GM23338 (cell line): ENCODE data around the gene PSMB7. TPM values are rescaled to one million over a fixed set of nuclear protein-coding genes. Genes with fewer than 3 reads are reported as not detected.

ENCODE experiments used
- ATAC-seq: fragments of 200-7000 bp; cut with Tn5 transposase; 3 replicates; pipeline ENCODE4 v1.9.1; 2020
- DNase-seq: peaks from one replicate; pipeline ENCODE4 v3.0.0-alpha.2; 2015; ENCODE audit warnings: low spot score
- H2AFZ ChIP-seq: fragments of 200-600 bp; sonication (generic); 2 replicates; pipeline ENCODE4 v1.8.0; 2016; ENCODE audit warnings: antibody characterized with exemption, mild to moderate bottlenecking, moderate library complexity
- H3F3A ChIP-seq: fragments of 200-600 bp; sonication (generic); replicated peaks from 2 replicates; pipeline ENCODE4 v1.8.0; 2017; ENCODE audit warnings: antibody characterized with exemption, mixed run types, low read depth
- H3K27ac ChIP-seq: fragments of 200-600 bp; sonication (generic); 2 replicates; pipeline ENCODE4 v1.6.1; 2016; ENCODE audit warnings: low read depth
- H3K27me3 ChIP-seq: fragments of 200-600 bp; sonication (generic); 2 replicates; pipeline ENCODE4 v1.8.0; 2016; ENCODE audit warnings: mild to moderate bottlenecking, mixed run types, moderate library complexity; ENCODE audit not compliant: insufficient read depth
- H3K36me3 ChIP-seq: fragments of 200-600 bp; sonication (generic); 2 replicates; pipeline ENCODE4 v1.8.0; 2016; ENCODE audit warnings: mild to moderate bottlenecking; ENCODE audit not compliant: insufficient read depth
- H3K4me1 ChIP-seq: fragments of 200-600 bp; sonication (generic); 2 replicates; pipeline ENCODE4 v1.8.0; 2016; ENCODE audit warnings: mild to moderate bottlenecking, moderate library complexity; ENCODE audit not compliant: insufficient read depth
- H3K4me2 ChIP-seq: fragments of 200-600 bp; sonication (generic); 2 replicates; pipeline ENCODE4 v1.7.1; 2017; ENCODE audit warnings: mixed run types
- H3K4me3 ChIP-seq: fragments of 200-600 bp; sonication (generic); 2 replicates; pipeline ENCODE4 v1.6.1; 2016; ENCODE audit warnings: mixed run types
- H3K79me2 ChIP-seq: fragments of 200-600 bp; sonication (generic); replicated peaks from 2 replicates; pipeline ENCODE4 v1.8.0; 2017; ENCODE audit warnings: mild to moderate bottlenecking; ENCODE audit not compliant: insufficient read depth
- H3K9me2 ChIP-seq: fragments of 200-600 bp; sonication (generic); 2 replicates; pipeline ENCODE4 v1.8.0; 2017; ENCODE audit not compliant: insufficient read depth
- H4K20me1 ChIP-seq: fragments of 200-600 bp; sonication (generic); replicated peaks from 2 replicates; pipeline ENCODE4 v1.8.0; 2017; ENCODE audit warnings: mild to moderate bottlenecking; ENCODE audit not compliant: insufficient read depth
- H3K27ac Mint-ChIP-seq: 2 replicates; pipeline ENCODE4 v1.8.0; 2020; ENCODE audit warnings: inconsistent platforms, mild to moderate bottlenecking, moderate library complexity, mixed read lengths
- H3K27me3 Mint-ChIP-seq: 3 replicates; pipeline ENCODE4 v1.8.0; 2022; ENCODE audit warnings: low read depth, mild to moderate bottlenecking, moderate library complexity, mixed read lengths, inconsistent platforms; ENCODE audit not compliant: insufficient read depth, poor library complexity
- H3K36me3 Mint-ChIP-seq: 3 replicates; pipeline ENCODE4 v1.8.0; 2021; ENCODE audit warnings: low read depth, mild to moderate bottlenecking, inconsistent platforms, moderate library complexity, mixed read lengths
- H3K4me1 Mint-ChIP-seq: 3 replicates; pipeline ENCODE4 v1.8.0; 2020; ENCODE audit warnings: mild to moderate bottlenecking, inconsistent platforms, mixed read lengths
- H3K4me3 Mint-ChIP-seq: 3 replicates; pipeline ENCODE4 v1.8.0; 2021; ENCODE audit warnings: moderate library complexity, mild to moderate bottlenecking, inconsistent platforms, mixed read lengths
- H3K9me3 Mint-ChIP-seq: 3 replicates; pipeline ENCODE4 v1.8.0; 2020; ENCODE audit warnings: moderate library complexity, mild to moderate bottlenecking, inconsistent platforms, mixed read lengths
- CREB1 ChIP-seq: fragments of 250-450 bp; sonication (Bioruptor Pico); IDR thresholded peaks from 2 replicates; pipeline ENCODE4 v1.5.0; 2020; ENCODE audit warnings: low read depth, mild to moderate bottlenecking, moderate library complexity
- EZH2 ChIP-seq: fragments of 200-600 bp; sonication (generic); IDR thresholded peaks from one replicate; pipeline ENCODE4 v1.8.0; 2017; ENCODE audit warnings: antibody characterized with exemption, mild to moderate bottlenecking, low read depth; ENCODE audit not compliant: unreplicated experiment
- JUNB ChIP-seq: IDR thresholded peaks from one replicate; pipeline ENCODE4 v1.6.1; 2016; ENCODE audit warnings: antibody characterized with exemption; ENCODE audit not compliant: unreplicated experiment
- NANOG ChIP-seq: IDR thresholded peaks from 2 replicates; pipeline ENCODE4 v1.6.1; 2016; ENCODE audit warnings: antibody characterized with exemption, borderline replicate concordance
- POLR2AphosphoS5 ChIP-seq: IDR thresholded peaks from 2 replicates; pipeline ENCODE4 v1.6.1; 2016; ENCODE audit warnings: antibody characterized with exemption, low read depth
- STAT1 ChIP-seq: IDR thresholded peaks from one replicate; pipeline ENCODE4 v1.6.1; 2016; ENCODE audit warnings: antibody characterized with exemption; ENCODE audit not compliant: unreplicated experiment
- ZNF114 ChIP-seq: fragments of 250-450 bp; sonication (Bioruptor Pico); IDR thresholded peaks from 2 replicates; pipeline ENCODE4 v1.5.0; 2020; ENCODE audit warnings: mild to moderate bottlenecking, moderate library complexity
- polyA plus RNA-seq: library from polyadenylated mRNA; unstranded; fragments of >200 nt; fragmentation: Nextera tagmentation; extraction: Ambion mirVana; gene quantifications from 2 replicates; pipeline ENCODE4 v1.2.1, GENCODE V29; 2016
- total RNA-seq: library from RNA; depleted of rRNA; stranded (reverse); fragments of >200 nt; shearing (Covaris generic); gene quantifications from 2 replicates; pipeline ENCODE4 v1.2.3, GENCODE V29; 2014
- TF ChIP-seq, protein P1 (sequence below): fragments of 250-450 bp; sonication (Bioruptor Pico); IDR thresholded peaks from 2 replicates; pipeline ENCODE4 v1.5.0; 2020; ENCODE audit warnings: mild to moderate bottlenecking, moderate library complexity

The PSMB7 gene
- total and polyA plus RNA-seq, 2 experiments from 2014 or later, result 255 to 268 TPM

DNA sequence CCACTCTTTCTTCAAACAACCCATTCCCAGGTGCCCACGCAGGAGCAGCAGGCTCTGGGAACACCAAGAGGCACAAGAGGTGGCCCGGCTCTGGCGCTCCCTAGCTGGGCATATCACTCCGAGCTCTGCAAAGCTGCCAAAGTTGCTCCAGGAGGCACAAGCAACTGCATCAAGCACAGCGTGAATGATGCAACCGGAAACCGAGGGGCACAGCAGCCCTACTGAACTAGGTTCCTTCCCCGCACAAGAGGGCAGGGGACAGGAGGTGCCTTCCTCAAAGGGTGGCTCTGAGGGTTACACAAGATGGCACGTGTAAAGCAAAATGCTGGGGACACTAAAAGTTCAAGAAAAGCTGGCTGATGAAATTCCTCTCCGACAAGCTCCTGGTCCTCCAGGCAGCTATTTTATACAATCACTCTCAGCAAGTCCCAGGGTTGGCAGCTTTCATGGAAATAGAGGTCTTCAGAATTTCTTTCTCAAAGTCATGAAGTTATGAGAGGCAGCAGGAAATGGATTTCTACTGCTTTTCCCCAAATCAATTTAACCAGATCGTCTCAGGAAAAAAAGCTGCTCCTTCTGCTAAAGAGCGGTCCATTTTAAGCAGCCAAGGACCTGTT is 22.9 kb downstream of the PSMB7 start (continued):
- TF ChIP-seq, protein P1, sequence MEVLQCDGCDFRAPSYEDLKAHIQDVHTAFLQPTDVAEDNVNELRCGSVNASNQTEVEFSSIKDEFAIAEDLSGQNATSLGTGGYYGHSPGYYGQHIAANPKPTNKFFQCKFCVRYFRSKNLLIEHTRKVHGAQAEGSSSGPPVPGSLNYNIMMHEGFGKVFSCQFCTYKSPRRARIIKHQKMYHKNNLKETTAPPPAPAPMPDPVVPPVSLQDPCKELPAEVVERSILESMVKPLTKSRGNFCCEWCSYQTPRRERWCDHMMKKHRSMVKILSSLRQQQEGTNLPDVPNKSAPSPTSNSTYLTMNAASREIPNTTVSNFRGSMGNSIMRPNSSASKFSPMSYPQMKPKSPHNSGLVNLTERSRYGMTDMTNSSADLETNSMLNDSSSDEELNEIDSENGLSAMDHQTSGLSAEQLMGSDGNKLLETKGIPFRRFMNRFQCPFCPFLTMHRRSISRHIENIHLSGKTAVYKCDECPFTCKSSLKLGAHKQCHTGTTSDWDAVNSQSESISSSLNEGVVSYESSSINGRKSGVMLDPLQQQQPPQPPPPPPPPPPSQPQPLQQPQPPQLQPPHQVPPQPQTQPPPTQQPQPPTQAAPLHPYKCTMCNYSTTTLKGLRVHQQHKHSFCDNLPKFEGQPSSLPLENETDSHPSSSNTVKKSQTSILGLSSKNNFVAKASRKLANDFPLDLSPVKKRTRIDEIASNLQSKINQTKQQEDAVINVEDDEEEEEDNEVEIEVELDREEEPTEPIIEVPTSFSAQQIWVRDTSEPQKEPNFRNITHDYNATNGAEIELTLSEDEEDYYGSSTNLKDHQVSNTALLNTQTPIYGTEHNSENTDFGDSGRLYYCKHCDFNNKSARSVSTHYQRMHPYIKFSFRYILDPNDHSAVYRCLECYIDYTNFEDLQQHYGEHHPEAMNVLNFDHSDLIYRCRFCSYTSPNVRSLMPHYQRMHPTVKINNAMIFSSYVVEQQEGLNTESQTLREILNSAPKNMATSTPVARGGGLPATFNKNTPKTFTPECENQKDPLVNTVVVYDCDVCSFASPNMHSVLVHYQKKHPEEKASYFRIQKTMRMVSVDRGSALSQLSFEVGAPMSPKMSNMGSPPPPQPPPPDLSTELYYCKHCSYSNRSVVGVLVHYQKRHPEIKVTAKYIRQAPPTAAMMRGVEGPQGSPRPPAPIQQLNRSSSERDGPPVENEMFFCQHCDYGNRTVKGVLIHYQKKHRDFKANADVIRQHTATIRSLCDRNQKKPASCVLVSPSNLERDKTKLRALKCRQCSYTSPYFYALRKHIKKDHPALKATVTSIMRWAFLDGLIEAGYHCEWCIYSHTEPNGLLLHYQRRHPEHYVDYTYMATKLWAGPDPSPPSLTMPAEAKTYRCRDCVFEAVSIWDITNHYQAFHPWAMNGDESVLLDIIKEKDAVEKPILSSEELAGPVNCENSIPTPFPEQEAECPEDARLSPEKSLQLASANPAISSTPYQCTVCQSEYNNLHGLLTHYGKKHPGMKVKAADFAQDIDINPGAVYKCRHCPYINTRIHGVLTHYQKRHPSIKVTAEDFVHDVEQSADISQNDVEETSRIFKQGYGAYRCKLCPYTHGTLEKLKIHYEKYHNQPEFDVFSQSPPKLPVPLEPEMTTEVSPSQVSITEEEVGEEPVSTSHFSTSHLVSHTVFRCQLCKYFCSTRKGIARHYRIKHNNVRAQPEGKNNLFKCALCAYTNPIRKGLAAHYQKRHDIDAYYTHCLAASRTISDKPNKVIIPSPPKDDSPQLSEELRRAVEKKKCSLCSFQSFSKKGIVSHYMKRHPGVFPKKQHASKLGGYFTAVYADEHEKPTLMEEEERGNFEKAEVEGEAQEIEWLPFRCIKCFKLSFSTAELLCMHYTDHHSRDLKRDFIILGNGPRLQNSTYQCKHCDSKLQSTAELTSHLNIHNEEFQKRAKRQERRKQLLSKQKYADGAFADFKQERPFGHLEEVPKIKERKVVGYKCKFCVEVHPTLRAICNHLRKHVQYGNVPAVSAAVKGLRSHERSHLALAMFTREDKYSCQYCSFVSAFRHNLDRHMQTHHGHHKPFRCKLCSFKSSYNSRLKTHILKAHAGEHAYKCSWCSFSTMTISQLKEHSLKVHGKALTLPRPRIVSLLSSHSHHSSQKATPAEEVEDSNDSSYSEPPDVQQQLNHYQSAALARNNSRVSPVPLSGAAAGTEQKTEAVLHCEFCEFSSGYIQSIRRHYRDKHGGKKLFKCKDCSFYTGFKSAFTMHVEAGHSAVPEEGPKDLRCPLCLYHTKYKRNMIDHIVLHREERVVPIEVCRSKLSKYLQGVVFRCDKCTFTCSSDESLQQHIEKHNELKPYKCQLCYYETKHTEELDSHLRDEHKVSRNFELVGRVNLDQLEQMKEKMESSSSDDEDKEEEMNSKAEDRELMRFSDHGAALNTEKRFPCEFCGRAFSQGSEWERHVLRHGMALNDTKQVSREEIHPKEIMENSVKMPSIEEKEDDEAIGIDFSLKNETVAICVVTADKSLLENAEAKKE (CRISPR knock-in tag), result no peak
- TF ChIP-seq NANOG, result no peak

- no peak for ATAC-seq
- no peaks in the 10 kb centered on the region for H3K27me3 ChIP-seq
- H3K4me1 ChIP-seq, result peaks cover 18% of the 10 kb centered on the region; the same call in 1 of the 2 replicates
- Mint-ChIP-seq H3K4me3 (no peak overlapping the region), H3K9me3 (no peaks in the 10 kb centered on the region), H3K4me1 (peaks cover 66% of the 10 kb centered on the region), H3K36me3 (peaks cover 3% of the 10 kb centered on the region; the same call in 1 of the 3 replicates), H3K27ac (peak overlapping the region; percentile 5; the same call in 1 of the 2 replicates), H3K27me3 (peaks cover 3% of the 10 kb centered on the region)
- no peak overlapping the region for H3K4me3 ChIP-seq
- H3K4me2 ChIP-seq, result no peak overlapping the region
- H3K36me3 ChIP-seq, result no peaks in the 10 kb centered on the region
- H3K79me2 ChIP-seq, result peaks cover 98% of the 10 kb centered on the region
- H3K9me2 ChIP-seq, result no peaks in the 10 kb centered on the region
- H4K20me1 ChIP-seq, result peaks cover 24% of the 10 kb centered on the region
- H2AFZ ChIP-seq, result no peak overlapping the region
- DNase-seq, result no peak
- no peaks in the 10 kb centered on the region for H3F3A ChIP-seq
- H3K27ac ChIP-seq, result no peak overlapping the region
- TF ChIP-seq STAT1, result no peak
- no peak for TF ChIP-seq POLR2AphosphoS5
- no peak for TF ChIP-seq NANOG
- no peak for TF ChIP-seq EZH2
- TF ChIP-seq, protein P1 (CRISPR knock-in tag), result no peak
- TF ChIP-seq JUNB, result no peak
- no peak for TF ChIP-seq ZNF114 (CRISPR knock-in tag)
- TF ChIP-seq CREB1 (CRISPR knock-in tag), result no peak
Observed at GRCh38 chr9:124390794-124391658, 24.2 kb downstream of the PSMB7 start.
